GM12865 (cell line): ENCODE results near the gene PWWP2A.
"Not testable (repeated sequence)": the region's sequence is repeated elsewhere in the genome, so short reads cannot be mapped to it uniquely, and the experiment has no call there.

Experiments used
- DNase-seq: peaks from one replicate; pipeline ENCODE4 v3.0.0; 2010; ENCODE audit warnings: low read depth
- H3K4me3 ChIP-seq: 2 replicates; pipeline ENCODE4 v1.5.1; 2011; ENCODE audit warnings: mild to moderate bottlenecking, low read depth, low read length, control low read depth
- CTCF ChIP-seq: IDR thresholded peaks from 2 replicates; pipeline ENCODE4 v1.5.1; 2011; ENCODE audit warnings: low read length, control low read depth, low read depth, inconsistent platforms; ENCODE audit not compliant: insufficient read depth; ENCODE audit errors: missing control alignments

PWWP2A gene

GRCh38 chr5:160079753-160080152 lies 39.5 kb downstream of the PWWP2A start:
- no peak overlapping the region for H3K4me3 ChIP-seq
- TF ChIP-seq CTCF, result no peak

GRCh38 chr5:160076997-160077396 lies 42.3 kb downstream of the PWWP2A start:
- TF ChIP-seq CTCF, result no peak
- H3K4me3 ChIP-seq, result no peak overlapping the region

More at GRCh38 chr5:160079753-160080152, 39.5 kb downstream of the PWWP2A start:
- no peak for DNase-seq

GRCh38 chr5:160075073-160075472 lies 44.2 kb downstream of the PWWP2A start:
- TF ChIP-seq CTCF, result no peak
- H3K4me3 ChIP-seq, result no peak overlapping the region
- DNase-seq, result no peak

More at GRCh38 chr5:160076997-160077396, 42.3 kb downstream of the PWWP2A start:
- no peak for DNase-seq

- no peak for DNase-seq
- no peak for TF ChIP-seq CTCF
- H3K4me3 ChIP-seq, result no peak overlapping the region
These were observed 47.3 kb downstream of the PWWP2A start for GRCh38 chr5:160071916-160072315.

- DNase-seq, result no peak
- no peak overlapping the region for H3K4me3 ChIP-seq
- TF ChIP-seq CTCF, result no peak
These were observed 47.7 kb downstream of the PWWP2A start for GRCh38 chr5:160071516-160071915.

- not testable (repeated sequence) for H3K4me3 ChIP-seq, DNase-seq
These were observed 50.1 kb downstream of the PWWP2A start for GRCh38 chr5:160069120-160069519.

- DNase-seq, result no peak
- no peak for TF ChIP-seq CTCF
- H3K4me3 ChIP-seq, result no peak overlapping the region
These were observed 54.1 kb downstream of the PWWP2A start for GRCh38 chr5:160064995-160065614.
